Effector CD8-positive, alpha-beta T cell (primary cell): ENCODE data around the gene EVI5.

ENCODE experiments used
- DNase-seq: peaks from one replicate; lab custom pipeline; 2025; lab: John Stamatoyannopoulos, UW
- total RNA-seq, 4 experiments: gene quantifications; one replicate each; lab custom pipeline; 2026; lab: John Stamatoyannopoulos, UW

The EVI5 gene
- total RNA-seq = 2.1 to 14.0 (median 4.7) reads per million in 4 experiments

DNA sequence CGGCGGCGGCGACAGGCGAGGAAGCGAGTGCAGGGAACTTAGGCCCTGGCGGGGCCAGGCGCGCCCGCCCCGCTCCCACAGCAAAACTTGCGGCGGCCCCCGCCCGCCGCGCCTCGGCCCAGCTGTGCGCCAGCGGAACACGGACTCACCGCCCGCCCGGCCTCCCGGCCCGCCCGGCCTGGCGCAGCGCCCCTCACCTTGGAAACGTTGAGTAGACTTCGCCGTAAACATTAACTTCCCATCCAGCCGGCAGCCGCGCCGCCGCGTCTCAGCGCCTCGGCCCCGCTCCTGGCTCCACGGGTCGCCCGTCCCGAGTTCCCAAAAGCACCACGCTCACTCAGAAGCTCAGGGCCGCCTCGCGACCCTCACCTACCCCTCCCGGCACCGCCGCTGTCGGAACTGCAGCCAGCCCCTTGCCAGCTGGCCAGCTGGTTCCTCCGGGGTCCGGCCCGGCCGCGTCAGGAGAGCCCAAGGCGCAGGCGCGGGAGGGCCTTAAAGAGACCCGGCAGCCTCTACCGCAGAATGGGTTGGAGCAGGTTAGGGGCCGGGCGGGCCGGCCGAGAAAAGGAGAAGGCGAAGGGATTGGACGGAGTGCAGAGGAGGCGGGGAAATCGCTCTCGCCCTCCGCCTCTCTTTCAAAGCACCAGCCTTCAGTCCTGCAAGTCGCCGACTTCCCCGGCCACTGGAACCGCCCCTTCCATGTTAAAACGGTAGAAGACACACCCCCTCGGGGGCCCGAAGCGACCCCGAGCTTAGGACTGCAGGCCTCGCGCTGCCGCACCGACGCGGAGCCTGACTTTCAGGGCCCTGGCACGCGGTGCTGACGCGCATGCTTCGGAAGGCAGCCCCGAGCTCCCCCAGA, at the start of gene EVI5:
Gene EVI5, minus strand, starts transcription at position 470 of the 862 bp plus-strand sequence. CDS start 48,562 bp downstream, outside the sequence.
- peak; percentile 27 for DNase-seq

DNA sequence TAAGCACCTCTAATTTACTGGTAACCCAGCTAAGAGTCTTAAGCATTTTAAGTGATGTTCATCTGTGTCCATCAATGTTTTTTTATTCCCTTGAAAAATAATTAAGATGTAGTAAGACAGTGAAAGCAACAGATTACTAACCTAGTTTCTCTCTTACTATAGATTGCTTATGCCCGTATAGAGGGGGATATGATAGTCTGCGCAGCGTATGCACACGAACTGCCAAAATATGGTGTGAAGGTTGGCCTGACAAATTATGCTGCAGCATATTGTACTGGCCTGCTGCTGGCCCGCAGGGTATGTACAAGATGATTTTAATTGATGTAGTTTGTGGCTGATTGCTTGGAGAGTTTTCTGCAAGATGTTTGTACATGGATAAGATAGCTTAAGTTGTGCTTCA, 49.7 kb upstream of the EVI5 start:
- no peak for DNase-seq

DNA sequence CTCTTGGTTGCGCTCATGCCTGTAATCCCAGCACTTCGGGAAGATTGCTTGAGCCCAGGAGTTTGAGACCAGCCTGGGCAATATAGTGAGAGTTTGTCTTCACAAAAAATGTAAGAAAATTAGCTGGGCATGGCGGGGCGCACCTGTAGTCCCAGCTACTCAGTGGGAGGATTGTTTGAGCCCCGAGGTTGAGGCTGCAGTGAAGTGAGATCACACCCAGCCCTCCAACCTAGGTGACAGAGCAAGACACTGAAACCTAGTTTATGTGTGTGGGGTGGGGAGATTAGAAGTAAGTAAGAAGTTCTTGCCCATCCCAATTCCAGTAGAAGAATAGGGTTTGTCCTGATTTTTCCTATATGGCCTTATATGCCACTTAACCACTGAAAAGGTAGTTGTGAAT, 48.9 kb upstream of the EVI5 start:
- DNase-seq = no peak

DNA sequence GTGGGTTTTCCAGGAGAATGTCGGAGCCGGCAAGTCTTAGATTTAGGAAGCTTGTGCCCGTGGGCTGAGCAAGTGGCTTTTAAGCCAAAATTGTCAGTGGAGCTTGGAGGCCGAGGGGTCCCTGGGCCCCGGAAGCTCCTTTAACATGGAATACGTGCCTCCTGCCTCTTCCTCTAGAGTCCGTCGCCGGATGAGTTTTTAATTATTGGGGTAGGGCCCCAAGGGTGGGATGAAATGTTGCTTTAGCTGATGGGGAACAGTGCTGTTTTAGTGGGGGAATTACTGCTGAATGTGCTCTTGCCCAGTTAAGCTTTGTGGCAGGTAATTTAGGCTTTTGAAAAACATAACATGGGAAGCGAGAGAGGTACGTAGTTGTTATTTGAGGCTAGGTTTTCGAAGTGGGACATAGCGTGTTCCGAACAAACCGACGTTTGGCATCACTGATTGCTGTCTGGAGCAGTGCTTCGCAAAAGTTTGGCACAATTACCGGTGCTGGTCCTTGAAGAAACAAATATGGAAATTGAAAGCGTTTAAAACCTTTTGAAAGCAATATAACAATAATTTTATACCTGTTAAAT, 47.7 kb upstream of the EVI5 start:
- no peak for DNase-seq

DNA sequence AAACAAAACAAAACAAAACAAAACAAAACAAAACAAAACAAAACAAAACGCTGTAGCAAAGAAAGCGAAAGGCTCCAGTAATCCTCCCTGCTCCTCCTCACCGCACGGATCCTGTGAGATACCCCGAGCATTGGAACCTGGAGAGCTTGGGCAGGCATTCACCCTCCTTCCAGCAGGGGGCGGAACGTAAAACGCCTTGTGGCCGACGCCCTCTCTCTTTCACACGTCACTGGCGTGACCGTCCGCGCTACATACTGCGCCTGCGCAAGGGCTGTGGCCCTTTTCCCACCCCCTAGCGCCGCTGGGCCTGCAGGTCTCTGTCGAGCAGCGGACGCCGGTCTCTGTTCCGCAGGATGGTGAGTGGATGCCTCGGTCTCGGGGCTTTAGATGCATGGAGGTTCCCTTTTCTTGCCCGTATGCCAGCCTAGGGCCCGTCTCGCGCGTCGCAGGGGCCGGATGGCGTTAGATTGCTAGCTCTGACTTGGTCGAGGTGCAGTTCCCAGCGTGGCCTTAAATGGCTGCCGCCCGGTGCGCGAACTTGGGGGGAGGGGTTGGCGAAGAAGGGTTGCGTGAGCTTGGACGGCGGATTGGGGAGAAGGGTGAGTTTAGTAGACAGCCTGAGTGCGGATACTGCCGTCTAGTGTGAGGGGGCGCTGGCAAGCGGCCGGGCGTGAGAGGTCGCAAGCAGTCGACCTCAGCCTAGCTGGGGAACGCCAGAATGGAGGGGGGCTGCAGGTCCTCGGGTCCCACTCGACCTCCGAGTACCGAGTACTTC, 47.0 kb upstream of the EVI5 start, which contains the start of gene RPL5:
Gene RPL5, plus strand, starts transcription at position 279 of the 775 bp plus-strand sequence. Its CDS starts 75 bp downstream, at position 354.
- DNase-seq = peak; percentile 97

DNA sequence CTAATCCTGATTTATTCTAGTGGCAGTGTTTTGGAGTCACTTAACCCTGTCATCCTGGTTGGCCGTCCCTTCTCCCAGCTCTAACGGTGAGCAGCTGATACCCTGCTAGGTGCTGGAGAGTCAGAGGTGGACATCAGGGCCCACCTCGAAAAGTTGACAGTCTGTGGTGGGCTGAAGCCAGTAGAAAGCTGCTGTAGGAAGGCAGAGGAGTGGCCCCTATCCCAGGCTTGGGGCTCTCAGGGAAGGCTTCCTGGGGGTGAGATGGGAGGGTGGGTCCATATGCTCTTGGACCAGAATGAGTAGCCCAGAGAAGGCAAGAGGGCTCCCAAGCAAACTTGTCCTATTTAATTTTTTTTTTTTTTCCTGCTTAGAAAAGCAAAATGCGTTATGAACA, 46.5 kb upstream of the EVI5 start:
- no peak for DNase-seq

DNA sequence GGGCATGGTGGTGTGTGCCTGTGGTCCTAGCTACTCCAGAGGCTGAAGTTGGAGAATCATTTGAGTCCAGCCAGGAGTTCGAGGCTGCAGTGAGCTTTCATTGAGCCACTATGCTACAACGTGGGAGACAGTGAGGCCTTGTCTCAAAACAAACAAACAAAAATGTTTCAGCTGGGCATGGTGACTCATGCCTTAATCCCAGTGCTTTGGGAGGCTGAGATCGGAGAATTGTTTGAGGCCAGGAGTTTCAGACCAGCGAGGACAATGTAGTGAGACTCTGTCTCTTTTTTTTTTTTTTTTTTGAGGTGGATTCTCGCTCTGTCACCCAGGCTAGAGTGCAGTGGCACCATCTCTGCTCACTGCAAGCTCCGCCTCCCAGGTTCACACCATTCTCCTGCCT, 41.9 kb upstream of the EVI5 start:
- no peak for DNase-seq

DNA sequence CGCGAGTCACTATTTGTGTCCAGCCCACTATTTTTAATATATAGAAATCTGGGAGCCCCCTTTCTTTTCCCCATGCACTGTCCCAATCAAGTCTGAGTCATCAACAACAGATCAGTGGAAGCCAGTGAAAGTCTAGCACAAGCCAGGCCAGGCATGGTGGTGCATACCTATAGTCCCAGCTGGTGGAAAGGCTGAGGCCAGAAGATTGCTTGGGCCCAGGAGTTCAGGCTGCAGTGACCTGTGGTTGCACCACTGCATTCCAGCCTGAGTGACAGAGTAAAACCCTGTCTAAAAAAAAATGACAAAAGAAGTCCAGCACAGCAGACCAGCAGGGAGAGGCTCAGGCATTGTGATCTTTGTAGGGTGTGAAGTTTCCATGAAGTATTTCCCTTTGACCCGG, 38.0 kb upstream of the EVI5 start:
- DNase-seq = no peak

DNA sequence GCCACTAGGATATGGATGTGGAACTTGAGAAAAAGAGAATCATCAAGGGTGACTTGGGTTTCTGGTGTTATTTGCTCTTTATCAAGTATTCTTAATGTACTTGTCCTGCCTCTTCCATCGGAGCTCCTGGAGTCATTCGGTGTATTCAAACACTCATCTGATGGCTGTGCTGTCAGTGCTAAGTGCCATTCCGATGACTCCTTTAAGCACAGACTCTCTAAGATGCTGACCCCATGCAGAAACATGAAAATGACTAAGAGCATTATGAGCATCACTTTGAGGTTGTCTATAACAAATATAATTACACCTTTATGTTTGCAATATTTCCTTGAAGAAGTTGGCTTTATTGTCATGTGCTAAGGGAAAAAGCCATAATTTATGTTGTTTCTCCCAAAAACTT, 35.6 kb upstream of the EVI5 start:
- no peak for DNase-seq

DNA sequence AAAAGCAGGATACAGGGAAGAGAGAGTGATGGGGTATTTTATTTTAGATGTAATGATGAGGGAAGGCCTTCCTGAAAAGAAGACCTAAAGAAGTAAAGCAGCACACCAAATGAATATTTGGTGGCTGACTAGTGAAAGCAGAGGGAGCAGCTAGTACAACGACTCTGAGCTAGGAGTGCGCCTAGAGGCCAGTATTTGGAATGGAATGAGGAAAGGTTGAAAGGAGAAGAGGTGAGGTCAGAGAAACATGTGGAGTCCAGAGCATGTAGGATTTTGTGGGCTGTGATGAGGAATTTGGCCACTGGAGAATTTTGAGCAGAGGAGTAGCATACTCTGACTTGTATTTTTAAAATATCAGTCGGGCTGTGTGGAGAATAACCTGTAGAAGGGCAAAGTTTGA, 35.1 kb upstream of the EVI5 start:
- DNase-seq = no peak

DNA sequence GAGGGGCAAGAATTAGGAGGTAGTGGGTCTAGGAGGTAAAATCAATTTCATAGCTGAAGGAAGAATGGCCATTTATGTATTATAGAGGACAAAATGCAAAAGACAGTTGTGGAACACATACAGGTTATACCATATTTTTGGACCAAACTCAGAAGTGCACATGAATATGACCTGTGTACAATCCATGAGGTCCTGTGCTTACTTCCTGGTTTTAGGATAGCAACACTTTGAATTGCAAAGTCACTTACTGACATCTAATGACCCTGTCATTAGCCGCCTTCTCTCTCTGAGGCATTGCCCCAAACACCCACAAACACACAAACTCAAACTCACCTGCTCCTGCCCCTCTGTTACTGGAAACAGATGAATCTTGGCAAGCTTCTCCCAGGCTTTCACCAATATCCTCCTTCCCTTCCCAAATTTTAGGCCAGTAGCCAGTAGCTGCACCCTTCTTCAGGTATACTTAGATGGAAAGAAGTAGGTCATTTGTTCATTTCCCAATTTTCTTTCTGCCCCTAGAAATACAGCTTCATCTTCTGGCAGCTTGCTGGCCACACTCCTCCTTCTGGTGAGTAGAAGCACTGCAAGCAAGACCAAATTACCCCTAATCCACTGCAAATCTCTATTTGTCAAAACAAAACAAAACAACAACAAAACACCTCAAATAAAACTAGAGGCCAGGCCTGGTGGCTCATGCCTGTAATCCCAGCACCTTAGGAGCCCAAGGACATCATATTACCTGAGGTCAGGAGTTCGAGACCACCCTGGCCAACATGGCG, 33.3 kb upstream of the EVI5 start:
- DNase-seq = no peak

DNA sequence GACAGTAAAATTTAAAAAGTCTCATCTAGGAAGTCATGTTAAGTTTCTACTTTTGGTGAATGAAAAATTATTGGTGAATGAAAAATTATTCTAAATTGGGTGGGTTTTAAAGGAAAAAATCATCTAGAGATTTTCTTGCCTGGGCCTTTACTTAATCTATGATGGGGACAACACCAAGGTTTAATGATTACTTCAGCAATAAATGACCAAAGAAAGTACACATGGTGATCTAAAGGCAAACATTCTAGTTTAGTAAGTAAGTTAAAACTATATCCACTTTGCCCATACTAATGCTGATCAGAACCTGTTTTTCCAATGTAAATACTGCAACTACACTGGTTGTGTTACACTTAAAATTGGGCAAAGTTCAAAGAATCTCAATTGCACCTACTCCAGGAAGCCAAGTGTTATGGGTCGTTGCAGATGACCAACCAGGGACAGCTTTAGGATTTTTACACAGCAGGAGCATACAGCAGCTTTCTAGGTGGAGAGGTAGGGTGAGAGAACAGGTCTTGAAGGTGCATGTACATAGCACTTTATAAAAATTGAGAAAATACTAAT, 32.3 kb upstream of the EVI5 start:
- no peak for DNase-seq

DNA sequence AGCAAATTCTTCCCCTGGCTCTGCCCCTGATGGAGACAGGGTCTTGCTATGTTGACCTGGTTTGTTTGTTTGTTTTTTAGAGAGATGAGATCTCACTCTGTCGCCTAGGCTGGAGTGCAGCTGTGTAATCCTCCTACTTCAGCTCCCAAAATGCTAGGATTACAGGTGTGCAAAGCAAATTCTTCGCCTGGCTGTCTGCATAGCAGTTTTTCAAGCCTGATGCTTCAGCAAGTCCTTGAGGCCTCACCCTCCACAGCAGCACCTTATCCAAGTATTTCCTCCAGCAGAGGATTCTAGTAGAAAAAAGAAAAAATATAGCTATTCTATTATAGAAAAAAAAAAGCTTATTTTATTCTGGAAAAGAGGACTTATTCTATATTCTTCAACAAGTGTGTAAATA, 31.8 kb upstream of the EVI5 start:
- DNase-seq = no peak

DNA sequence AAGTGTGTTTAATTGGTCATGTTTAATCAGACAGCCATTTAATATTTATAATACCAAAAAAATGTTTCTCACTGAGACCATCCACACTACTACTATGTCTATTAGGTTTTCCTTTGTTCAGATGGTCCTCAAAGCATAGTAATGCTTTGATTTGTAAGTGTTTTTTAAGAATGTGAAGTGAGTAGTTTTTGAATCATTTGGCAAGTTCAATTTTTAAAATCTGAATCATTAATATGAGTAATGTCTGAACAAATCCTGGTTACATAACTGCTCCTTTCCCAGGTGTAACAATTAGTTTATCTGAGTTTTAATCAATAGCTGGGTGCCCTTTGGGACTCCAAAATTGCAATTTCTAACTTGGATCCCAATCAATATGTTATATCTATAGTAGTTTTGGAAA, 23.5 kb upstream of the EVI5 start:
- DNase-seq = no peak

DNA sequence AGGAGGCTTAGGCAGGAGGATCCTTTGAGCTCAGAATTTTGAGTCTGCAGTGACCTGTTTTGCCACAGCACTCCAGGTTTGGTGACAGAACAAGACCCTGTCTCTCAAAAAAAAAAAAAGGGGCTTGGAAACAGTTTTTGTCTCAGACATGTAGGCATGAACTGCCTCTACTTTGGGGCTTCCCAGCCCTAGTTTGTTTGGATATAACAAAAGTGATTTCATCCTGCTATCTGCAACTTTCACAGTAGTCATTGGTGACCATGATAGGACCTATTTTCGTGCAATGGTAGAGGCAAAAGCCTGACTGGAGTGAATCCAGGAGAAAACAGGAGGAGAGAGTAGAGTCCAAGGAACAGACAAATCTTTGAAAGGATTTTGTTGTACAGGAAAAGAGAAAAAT, 20.3 kb upstream of the EVI5 start:
- no peak for DNase-seq

DNA sequence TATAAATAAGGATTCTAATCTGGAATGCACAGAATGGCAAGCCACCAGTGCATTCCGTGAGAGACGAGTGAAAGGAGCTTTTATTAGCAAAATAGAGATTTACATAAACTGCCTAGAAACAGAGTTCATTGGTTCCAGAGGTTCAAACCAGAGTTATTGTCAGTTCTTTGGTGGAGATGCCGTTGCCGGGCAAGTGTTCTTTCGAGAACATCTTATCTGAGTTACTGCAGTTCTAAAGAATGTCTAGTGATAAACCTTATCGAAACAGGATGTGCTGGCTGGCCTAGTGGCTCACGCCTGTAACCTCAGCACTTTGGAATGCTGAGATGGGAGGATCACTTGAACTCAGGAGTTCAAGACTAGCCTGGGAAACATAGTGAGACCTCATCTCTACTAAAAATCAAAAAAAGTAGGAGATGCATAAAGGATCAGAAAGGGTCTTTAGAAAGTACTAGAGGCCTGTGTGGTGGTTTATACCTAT, 19.9 kb upstream of the EVI5 start:
- no peak for DNase-seq

DNA sequence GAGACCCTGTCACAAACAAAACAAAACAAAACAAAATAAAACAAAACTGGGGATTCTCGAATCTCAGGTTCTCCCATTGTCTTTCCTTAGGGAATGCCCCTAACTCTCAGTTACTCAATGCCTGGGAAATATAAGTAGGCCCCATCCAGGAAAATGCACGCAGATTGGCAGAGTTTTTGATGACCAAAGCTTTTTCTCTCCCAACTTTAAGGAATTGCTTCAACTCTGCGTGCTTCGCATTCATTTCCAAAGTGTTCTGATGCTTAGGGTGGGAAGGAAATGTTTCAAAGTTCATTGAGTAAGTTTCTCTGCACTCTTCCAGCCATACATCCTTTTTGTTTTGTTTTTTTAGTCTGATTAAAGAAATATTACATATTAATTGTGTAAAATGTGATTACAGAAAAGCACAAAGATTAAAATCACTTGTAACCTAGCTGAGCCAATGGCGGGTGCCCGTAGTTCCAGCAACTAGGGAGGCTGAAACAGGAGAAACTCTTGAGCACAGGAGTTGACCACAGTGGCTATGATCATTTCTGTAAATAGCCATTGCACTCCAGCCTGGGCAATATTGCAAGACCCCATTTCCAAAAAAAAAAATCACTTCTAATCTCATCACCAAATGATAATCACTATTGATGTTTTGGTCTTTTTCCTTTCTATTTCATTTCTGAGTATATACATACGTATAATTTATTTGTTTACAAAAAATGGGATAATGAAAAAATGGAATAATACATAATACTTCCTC, 18.4 kb upstream of the EVI5 start:
- no peak for DNase-seq

DNA sequence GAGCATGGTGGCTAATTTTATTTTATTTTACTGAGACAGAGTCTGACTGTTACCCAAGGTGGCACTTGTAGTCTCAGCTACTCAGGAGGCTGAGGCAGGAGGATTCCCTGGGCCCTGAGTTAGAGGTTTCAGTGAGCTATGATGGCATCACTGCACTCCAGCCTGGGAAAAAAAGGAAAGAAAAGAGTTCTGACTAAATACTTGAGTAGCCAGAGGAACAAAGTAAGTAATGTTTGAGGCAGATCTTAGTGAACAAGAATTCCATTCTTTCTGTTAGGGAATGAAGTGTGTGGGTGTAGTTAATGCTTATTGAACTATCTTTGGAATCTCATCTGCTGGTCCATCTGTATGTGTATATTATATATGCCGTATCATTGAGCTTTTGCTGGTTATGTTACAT, 13.1 kb upstream of the EVI5 start:
- DNase-seq = no peak

DNA sequence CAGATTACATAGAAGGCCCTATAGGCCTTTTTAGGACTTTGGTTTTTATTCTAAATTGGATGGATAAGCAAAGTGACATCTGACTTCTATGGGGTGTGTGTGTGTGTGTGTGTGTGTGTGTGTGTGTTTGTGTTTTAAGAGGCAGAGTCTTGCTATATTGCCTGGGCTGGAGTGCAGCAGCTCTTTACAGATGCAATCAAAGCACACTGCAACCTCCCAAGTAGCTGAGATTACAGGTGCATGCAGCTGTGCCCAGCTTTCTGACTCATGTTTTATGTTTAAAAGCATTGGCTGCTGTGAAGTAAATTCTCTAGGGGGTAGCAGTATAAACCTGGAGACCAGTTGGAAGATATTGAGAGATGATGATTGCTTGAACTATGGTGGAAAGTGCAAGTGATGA, 12.4 kb upstream of the EVI5 start:
- DNase-seq = no peak

DNA sequence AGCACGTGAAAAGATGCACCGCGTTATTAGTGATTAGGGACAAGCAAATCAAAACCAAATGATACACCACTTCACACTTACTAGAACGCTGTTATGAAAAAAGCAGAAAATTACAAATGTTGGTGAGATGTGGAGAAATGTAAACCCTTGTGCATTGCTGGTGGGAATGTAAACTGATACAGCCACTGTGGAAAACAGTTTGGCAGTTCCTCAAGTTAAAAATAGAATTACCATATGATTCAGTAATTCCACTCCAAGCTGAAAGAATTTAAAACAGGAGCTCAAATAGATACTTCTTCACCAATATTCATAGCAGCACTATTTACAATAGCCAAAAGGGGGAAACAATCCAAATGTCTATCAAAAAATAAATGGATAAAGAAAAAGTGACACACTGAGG, 10.3 kb upstream of the EVI5 start:
- no peak for DNase-seq

DNA sequence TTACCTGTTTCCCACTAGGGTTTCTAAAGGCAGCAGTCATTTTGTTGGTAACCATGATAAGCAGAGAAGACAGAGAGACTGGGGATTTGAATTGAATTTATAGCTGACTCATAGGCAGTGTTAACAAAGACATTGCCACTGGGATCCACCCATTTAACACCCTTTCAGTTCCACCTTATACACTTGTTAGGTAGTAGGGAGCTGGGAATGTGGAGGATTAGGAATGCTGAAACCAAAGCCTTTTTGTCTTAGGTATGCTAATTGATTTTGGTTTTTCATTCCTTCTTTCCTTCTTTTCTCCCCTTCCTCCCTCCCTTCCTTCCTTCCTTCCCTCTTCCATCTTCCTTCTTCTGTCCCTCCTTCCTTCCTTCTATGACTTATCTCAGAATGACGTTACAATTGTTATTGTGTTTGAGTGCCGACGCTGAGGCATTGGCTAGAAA, 7.5 kb upstream of the EVI5 start:
- no peak for DNase-seq
